Measurements from ENCODE around the gene NUP54.
A peak's percentile ranks its signal among the peaks of the same experiment; 100 is the strongest.

The NUP54 gene

GRCh38 chr4:76148142-76148865 is at the start of gene NUP54:
NUP54 (minus strand) TSS chr4:76148397; CDS start chr4:76148374, 23 bp downstream.
- Histone ChIP-seq H3K9me3 (ENCODE audit: control insufficient read depth, low read length) (no peaks in the 10 kb centered on the region), H3K36me3 (ENCODE audit: control insufficient read depth, insufficient read depth, low read length) (no peaks in the 10 kb centered on the region), H3K27me3 (ENCODE audit: control insufficient read depth, insufficient read depth, low read length) (no peaks in the 10 kb centered on the region), H3K27ac (peak within 1 kb of the TSS; percentile 79), H3K9ac (peak within 1 kb of the TSS; percentile 61), H3K79me2 (peaks cover 9% of the 10 kb centered on the region), H3K4me2 (ENCODE audit: low read length) (peak within 1 kb of the TSS; percentile 81), H3K4me1 (peaks cover 3% of the 10 kb centered on the region), H3K4me3 (ENCODE audit: low read depth, low read length) (peak within 1 kb of the TSS; percentile 89), H2AFZ (peak within 1 kb of the TSS; percentile 88)
- TF ChIP-seq CTCF (IDR thresholded peaks at IDR 0.05) = no peak

- Histone ChIP-seq H3K36me3 (ENCODE audit: control insufficient read depth, insufficient read depth, low read length) (no peaks in the 10 kb centered on the region), H3K27me3 (ENCODE audit: control insufficient read depth, insufficient read depth, low read length) (no peaks in the 10 kb centered on the region), H3K4me1 (peaks cover 3% of the 10 kb centered on the region), H3K79me2 (peaks cover 29% of the 10 kb centered on the region), H3K4me2 (ENCODE audit: low read length) (no peak overlapping the region), H3K27ac (peak overlapping the region; percentile 11), H3K4me3 (ENCODE audit: low read depth, low read length) (no peak overlapping the region), H3K9me3 (ENCODE audit: control insufficient read depth, low read length) (no peaks in the 10 kb centered on the region), H3K9ac (no peak overlapping the region), H2AFZ (no peak overlapping the region)
- no peak for TF ChIP-seq CTCF (IDR thresholded peaks at IDR 0.05)
Measured at GRCh38 chr4:76197031-76197743, 49.0 kb upstream of the NUP54 start.

- Histone ChIP-seq H3K79me2 (peaks cover 33% of the 10 kb centered on the region), H3K36me3 (ENCODE audit: control insufficient read depth, insufficient read depth, low read length) (no peaks in the 10 kb centered on the region), H3K4me2 (ENCODE audit: low read length) (no peak overlapping the region), H3K27me3 (ENCODE audit: control insufficient read depth, insufficient read depth, low read length) (no peaks in the 10 kb centered on the region), H3K9me3 (ENCODE audit: control insufficient read depth, low read length) (no peaks in the 10 kb centered on the region), H2AFZ (no peak overlapping the region), H3K4me1 (peaks cover 3% of the 10 kb centered on the region), H3K27ac (no peak overlapping the region), H3K4me3 (ENCODE audit: low read depth, low read length) (no peak overlapping the region), H3K9ac (no peak overlapping the region)
- TF ChIP-seq CTCF (IDR thresholded peaks at IDR 0.05) = no peak
Measured at GRCh38 chr4:76196376-76196775, 48.2 kb upstream of the NUP54 start.

GRCh38 chr4:76195326-76195725 is 47.1 kb upstream of the NUP54 start:
- no peak overlapping the region for H2AFZ ChIP-seq
- no peaks in the 10 kb centered on the region for H3K36me3 ChIP-seq (ENCODE audit: control insufficient read depth, insufficient read depth, low read length)
- H3K27ac ChIP-seq = no peak overlapping the region
- no peak overlapping the region for H3K4me2 ChIP-seq (ENCODE audit: low read length)
- peaks cover 3% of the 10 kb centered on the region for H3K4me1 ChIP-seq
- H3K9ac ChIP-seq = no peak overlapping the region
- H3K27me3 ChIP-seq (ENCODE audit: control insufficient read depth, insufficient read depth, low read length) = no peaks in the 10 kb centered on the region
- peaks cover 32% of the 10 kb centered on the region for H3K79me2 ChIP-seq
- H3K9me3 ChIP-seq (ENCODE audit: control insufficient read depth, low read length) = no peaks in the 10 kb centered on the region
- no peak for TF ChIP-seq CTCF (IDR thresholded peaks at IDR 0.05)
- no peak overlapping the region for H3K4me3 ChIP-seq (ENCODE audit: low read depth, low read length)
